K562 (cell line): ENCODE measurements around the gene DNAJB6. TPM values are rescaled to one million over a fixed set of nuclear protein-coding genes. Genes with fewer than 3 reads are reported as not detected.

Experiments
- ARID2 ChIP-seq: fragments of 450-650 bp; IDR thresholded peaks from 2 replicates; pipeline ENCODE4 v1.6.1; 2017; ENCODE audit warnings: antibody characterized with exemption, mild to moderate bottlenecking
- CBX8 ChIP-seq: fragments of 200-600 bp; sonication (generic); IDR thresholded peaks from 2 replicates; pipeline ENCODE4 v1.6.1; 2012; ENCODE audit warnings: borderline replicate concordance, mixed run types, low read depth, mild to moderate bottlenecking, moderate library complexity, mixed read lengths, low read length, control low read depth, inconsistent platforms; ENCODE audit not compliant: poor library complexity, severe bottlenecking; ENCODE audit errors: extremely low read depth
- CCNT2 ChIP-seq: IDR thresholded peaks from 2 replicates; pipeline ENCODE4 v1.6.1; 2011; ENCODE audit warnings: borderline replicate concordance, low read depth, mild to moderate bottlenecking, moderate library complexity, mixed read lengths, low read length; ENCODE audit not compliant: insufficient read length; ENCODE audit errors: extremely low read depth
- CTCF ChIP-seq, 3 experiments: IDR thresholded peaks in 2 of 3; conservative IDR thresholded peaks in 1 of 3; 2 replicates each; pipeline ENCODE4 v1.5.1; 2011 to 2012; ENCODE audit warnings: low read length in 3 of 3, mild to moderate bottlenecking in 3 of 3, control low read depth in 2 of 3, improper control_type of control experiment in 1 of 3, inconsistent platforms in 1 of 3, low read depth in 1 of 3, mixed read lengths in 1 of 3, moderate library complexity in 1 of 3; ENCODE audit not compliant: insufficient read depth in 2 of 3
- HNRNPH1 ChIP-seq: fragments of 200-400 bp; formaldehyde crosslinking; optimal IDR thresholded peaks from 2 replicates; pipeline ENCODE3; 2017; ENCODE audit warnings: low read depth, mild to moderate bottlenecking, low read length, moderate library complexity
- NCOA2 ChIP-seq, 2 experiments: fragments of 450-650 bp; IDR thresholded peaks; 2 replicates each; pipeline ENCODE4 v1.6.1; 2018; ENCODE audit warnings: mild to moderate bottlenecking in 2 of 2, moderate library complexity in 1 of 2; ENCODE audit not compliant: partially characterized antibody in 2 of 2
- NFIC ChIP-seq: fragments of 450-650 bp; IDR thresholded peaks from 2 replicates; pipeline ENCODE4 v1.6.1; 2017; ENCODE audit warnings: mild to moderate bottlenecking, inconsistent platforms
- POLR2G ChIP-seq: fragments of 200-400 bp; formaldehyde crosslinking; IDR thresholded peaks from 2 replicates; pipeline ENCODE4 v1.6.1; 2017; ENCODE audit warnings: low read depth, mild to moderate bottlenecking, antibody characterized with exemption, low read length, moderate library complexity
- RHOXF2B ChIP-seq: fragments of 250-450 bp; sonication (Bioruptor Pico); conservative IDR thresholded peaks from 2 replicates; pipeline ENCODE4 v1.5.1; 2021
- SUPT5H ChIP-seq: fragments of 450-650 bp; IDR thresholded peaks from 2 replicates; pipeline ENCODE4 v1.6.1; 2016
- TAL1 ChIP-seq: fragments of 450-650 bp; IDR thresholded peaks from 2 replicates; pipeline ENCODE4 v1.6.1; 2016; ENCODE audit warnings: mild to moderate bottlenecking
- ZNF696 ChIP-seq: fragments of 250-450 bp; sonication (Bioruptor Pico); conservative IDR thresholded peaks from 2 replicates; pipeline ENCODE4 v1.4.0; 2020; ENCODE audit warnings: mild to moderate bottlenecking, moderate library complexity
- polyA plus RNA-seq, 8 experiments: library from polyadenylated mRNA; depleted of rRNA in 4 of 8; stranded (reverse) in 5 of 8; unstranded in 3 of 8; fragments of >200 nt; fragmentation: Nextera tagmentation in 2 of 8; fragmentation: Illumina TruSeq in 1 of 8; extraction: Ambion mirVana in 2 of 8; extraction: Trizol in 1 of 8; gene quantifications; 2 replicates each; pipeline versions ENCODE4 v1.2.1 to v1.2.3, GENCODE V29; 2011 to 2014; ENCODE audit warnings: inconsistent platforms in 1 of 8, missing spikeins in 1 of 8
- total RNA-seq, 7 experiments: library from RNA; depleted of rRNA in 6 of 7; stranded (reverse); fragments of >200 nt in 6 of 7; fragmentation: Illumina TruSeq in 2 of 7; extraction: Trizol in 2 of 7; gene quantifications; 2 replicates each; pipeline versions ENCODE4 v1.2.1 to v1.2.3, GENCODE V29; 2011 to 2021; ENCODE audit warnings: low replicate concordance in 1 of 7
- TF ChIP-seq, protein P1 (sequence below): fragments of 200-800 bp; sonication (Bioruptor generic); IDR thresholded peaks from 2 replicates; pipeline ENCODE4 v1.6.1; 2017; ENCODE audit warnings: missing genetic modification characterization, missing compliant biosample characterization
- TF ChIP-seq, protein P2 (sequence below): fragments of 450-650 bp; IDR thresholded peaks from 2 replicates; pipeline ENCODE4 v1.6.1; 2017; ENCODE audit warnings: antibody characterized with exemption

Gene DNAJB6
- total and polyA plus RNA-seq, 9 of the 15 experiments (the other 6 are each of a cell fraction or from before 2014, with no cell fraction given) = 84.5 to 158 (median 135) TPM

DNA sequence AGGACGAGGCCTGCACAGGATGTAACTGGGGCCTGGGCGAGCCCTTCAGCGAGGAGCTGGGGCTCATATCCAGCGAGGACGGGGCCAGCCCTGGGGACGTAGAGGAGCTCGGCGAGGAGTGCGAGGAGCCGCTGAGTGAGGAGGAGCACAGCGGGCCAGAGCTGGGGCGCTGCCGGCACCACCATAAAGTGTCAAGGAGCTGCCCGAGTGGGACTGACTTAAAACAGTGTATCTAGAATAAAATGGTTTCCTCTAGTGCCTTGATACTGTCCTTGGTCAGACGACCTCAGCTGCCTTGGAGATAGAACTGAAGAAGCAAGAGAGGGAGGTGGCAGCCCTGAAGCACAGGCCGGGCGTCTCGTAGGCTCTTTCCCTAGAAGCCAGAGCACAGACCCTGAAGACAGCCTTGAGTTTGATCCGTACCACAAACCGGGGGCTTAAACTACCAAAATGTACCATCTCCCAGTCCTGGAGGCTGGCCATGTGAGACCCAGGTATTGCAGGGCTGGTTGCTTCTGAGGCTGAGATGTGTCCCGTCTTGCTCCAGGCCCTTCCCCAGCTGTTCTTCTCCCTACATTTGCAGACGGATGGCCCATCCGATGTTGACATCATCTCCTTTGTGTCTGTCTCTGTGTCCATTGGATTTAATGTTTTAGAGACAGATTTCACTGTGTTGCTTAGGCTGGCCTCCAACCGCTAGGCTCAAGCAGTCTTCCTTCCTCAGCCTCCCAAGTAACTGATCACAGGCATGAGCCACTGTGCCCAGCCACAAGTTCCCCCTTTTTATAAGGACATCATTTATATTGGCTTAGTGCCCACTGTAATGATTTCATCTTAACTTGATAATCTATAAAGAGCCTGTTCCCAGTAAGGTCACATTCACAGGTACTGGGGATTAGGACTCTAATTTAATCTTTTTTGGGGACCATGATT lies 35.8 kb downstream of the DNAJB6 start (continued):
- TF ChIP-seq CTCF (IDR thresholded peaks at IDR 0.05 in 2 of 3, conservative IDR thresholded peaks at IDR 0.05 in 1 of 3; ENCODE audit: insufficient read depth in 2 of 3, low read depth in 1 of 3, low read length in 3 of 3) (no peak), SUPT5H (0 out of 2 replicates have a peak, but pooled peaks have one; percentile 9), ARID2 (no peak), CBX8 (no peak), POLR2G (peak; percentile 60; the same call in 1 of the 2 replicates), TAL1 (no peak), NFIC (peak; percentile 36; the same call in 1 of the 2 replicates), NCOA2 (IDR thresholded peaks at IDR 0.05; ENCODE audit: partially characterized antibody in 2 of 2) (no peak), HNRNPH1 (no peak), CCNT2 (peak; percentile 41), RHOXF2B (CRISPR knock-in tag) (no peak), ZNF696 (no peak)
- TF ChIP-seq, protein P1, sequence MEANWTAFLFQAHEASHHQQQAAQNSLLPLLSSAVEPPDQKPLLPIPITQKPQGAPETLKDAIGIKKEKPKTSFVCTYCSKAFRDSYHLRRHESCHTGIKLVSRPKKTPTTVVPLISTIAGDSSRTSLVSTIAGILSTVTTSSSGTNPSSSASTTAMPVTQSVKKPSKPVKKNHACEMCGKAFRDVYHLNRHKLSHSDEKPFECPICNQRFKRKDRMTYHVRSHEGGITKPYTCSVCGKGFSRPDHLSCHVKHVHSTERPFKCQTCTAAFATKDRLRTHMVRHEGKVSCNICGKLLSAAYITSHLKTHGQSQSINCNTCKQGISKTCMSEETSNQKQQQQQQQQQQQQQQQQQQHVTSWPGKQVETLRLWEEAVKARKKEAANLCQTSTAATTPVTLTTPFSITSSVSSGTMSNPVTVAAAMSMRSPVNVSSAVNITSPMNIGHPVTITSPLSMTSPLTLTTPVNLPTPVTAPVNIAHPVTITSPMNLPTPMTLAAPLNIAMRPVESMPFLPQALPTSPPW (CRISPR knock-in tag) = no peak
- TF ChIP-seq, protein P2, sequence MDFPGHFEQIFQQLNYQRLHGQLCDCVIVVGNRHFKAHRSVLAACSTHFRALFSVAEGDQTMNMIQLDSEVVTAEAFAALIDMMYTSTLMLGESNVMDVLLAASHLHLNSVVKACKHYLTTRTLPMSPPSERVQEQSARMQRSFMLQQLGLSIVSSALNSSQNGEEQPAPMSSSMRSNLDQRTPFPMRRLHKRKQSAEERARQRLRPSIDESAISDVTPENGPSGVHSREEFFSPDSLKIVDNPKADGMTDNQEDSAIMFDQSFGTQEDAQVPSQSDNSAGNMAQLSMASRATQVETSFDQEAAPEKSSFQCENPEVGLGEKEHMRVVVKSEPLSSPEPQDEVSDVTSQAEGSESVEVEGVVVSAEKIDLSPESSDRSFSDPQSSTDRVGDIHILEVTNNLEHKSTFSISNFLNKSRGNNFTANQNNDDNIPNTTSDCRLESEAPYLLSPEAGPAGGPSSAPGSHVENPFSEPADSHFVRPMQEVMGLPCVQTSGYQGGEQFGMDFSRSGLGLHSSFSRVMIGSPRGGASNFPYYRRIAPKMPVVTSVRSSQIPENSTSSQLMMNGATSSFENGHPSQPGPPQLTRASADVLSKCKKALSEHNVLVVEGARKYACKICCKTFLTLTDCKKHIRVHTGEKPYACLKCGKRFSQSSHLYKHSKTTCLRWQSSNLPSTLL = no peak
